Activated CD8-positive, alpha-beta memory T cell treated with anti-CD3 and anti-CD28 coated beads for 1 hour (primary cell): ENCODE measurements around the gene GPR162.

Experiments
- DNase-seq, 2 donors: peaks; one replicate each; pipeline ENCODE4 v3.0.0-alpha.2; 2020; ENCODE audit warnings: low read depth in 1 of 2; ENCODE audit errors: extremely low read depth in 1 of 2

GPR162 gene

GRCh38 chr12:6822426-6823135, 960 bp downstream of the GPR162 start:
- no peak for DNase-seq

- DNase-seq, result no peak
These were observed 1.8 kb downstream of the GPR162 start for GRCh38 chr12:6823182-6824084.

DNA sequence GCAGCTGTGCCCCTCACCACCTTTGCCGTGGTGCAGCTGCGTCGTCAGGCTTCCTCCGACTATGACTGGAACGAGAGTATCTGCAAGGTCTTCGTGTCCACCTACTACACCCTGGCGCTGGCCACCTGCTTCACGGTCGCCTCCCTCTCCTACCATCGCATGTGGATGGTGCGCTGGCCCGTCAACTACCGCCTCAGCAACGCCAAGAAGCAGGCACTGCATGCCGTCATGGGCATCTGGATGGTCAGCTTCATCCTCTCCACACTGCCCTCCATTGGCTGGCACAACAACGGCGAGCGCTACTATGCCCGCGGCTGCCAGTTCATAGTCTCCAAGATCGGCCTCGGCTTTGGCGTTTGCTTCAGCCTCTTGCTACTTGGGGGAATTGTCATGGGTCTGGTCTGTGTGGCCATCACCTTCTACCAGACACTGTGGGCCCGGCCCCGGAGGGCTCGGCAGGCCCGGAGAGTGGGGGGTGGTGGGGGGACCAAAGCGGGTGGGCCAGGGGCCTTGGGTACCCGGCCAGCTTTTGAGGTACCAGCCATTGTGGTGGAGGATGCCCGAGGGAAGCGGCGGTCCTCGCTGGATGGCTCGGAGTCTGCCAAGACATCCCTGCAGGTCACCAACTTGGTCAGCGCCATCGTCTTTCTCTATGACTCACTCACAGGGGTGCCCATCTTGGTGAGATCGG, 2.6 kb downstream of the GPR162 start:
- no peak for DNase-seq

DNA sequence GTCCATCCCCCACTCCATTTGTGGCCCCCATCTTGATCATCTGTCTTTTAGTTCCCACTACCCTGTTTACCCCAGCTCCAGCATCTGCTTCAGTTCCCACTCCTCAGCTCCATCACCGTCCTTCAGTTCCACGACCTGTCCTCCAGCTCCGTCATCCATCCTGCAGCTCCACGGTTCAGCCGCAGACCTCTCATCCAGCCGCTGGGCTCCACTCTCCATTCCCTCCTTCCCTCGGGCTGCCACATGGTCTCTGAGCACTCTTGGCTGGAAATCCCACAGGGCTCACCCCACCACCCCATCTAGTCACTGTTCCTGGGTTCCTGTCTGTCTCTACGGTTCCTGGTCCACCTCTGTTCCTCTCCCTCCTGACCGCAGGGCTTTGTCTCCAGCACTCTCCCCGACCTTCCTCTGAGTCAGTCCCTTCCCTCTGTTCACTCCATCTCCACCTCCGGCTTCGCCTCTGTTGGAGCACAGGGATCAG, 3.3 kb downstream of the GPR162 start:
- no peak for DNase-seq

DNA sequence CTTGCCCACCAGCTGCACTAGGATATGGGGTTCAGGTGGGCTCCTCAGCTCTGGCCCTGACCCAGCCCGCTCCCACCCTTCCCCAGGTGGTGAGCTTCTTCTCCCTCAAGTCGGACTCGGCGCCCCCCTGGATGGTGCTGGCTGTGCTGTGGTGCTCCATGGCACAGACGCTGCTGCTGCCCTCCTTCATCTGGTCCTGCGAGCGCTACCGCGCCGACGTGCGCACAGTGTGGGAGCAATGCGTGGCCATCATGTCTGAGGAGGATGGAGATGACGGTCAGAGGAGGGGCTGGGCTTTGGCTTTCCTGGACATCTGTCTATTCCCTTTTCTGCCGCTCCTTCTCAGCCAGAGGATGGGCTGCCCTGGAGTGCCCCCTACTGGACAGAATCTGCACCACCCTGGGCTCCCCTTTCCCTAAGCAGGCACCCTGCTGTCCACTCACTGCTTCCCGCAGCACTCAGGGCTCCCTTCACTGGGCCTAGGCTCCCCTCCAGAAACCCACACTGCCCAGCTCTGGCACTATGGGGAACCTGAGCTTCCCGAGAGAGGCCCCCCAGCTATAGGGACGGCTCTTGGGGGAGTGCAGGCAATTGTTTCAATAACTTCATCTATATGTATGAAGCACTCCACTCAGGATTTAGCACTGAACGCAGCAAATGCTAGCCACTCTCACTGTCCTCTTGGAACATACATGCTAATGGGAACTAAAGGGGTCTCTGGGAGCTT, 3.9 kb downstream of the GPR162 start:
- DNase-seq, result peak; percentile 43 to 65

DNA sequence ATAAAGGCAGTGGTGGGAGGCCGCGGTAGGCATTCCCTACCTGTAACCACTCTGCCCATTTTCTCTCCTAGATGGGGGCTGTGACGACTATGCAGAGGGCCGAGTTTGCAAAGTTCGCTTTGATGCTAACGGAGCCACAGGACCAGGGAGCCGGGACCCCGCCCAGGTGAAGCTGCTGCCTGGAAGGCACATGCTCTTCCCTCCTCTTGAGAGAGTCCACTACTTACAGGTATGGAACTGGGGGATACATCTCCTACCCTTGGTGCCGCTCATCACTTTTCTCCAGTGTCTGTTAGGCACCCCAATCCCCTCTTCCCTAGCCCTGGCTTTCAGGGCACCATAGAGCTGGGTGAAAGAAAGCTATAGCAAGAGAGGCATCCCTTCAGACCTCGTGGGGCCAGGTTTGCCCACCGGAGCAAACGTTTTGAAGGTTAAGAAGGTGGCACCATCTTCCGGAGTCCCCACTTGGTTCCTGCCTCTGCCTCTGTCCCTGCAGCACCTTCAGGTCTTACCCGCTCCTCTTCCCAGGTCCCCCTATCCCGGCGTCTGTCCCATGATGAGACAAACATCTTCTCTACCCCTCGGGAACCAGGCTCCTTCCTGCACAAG, 4.6 kb downstream of the GPR162 start:
- no peak for DNase-seq

DNA sequence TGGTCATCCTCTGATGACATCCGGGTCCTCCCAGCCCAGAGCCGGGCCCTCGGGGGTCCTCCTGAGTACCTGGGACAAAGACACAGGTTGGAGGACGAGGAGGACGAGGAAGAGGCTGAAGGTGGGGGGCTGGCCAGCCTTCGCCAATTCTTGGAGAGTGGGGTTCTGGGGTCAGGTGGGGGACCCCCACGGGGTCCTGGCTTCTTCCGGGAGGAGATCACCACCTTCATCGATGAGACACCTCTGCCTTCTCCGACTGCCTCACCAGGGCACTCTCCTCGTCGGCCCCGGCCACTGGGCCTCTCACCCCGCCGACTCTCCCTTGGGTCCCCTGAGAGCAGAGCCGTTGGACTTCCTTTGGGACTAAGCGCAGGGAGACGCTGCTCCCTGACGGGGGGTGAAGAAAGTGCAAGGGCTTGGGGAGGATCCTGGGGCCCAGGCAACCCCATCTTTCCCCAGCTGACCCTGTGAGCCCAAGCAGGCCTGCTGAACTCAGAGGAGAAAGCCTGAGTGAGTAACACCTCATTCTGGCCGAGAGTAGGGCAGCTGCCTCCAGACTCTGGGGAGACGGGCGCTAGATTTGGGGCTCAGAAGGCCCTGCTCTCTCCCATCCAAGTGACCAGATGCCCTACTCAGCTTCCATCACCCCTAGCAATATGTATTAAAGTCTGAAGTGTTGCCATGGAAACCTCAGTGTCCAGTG, 5.3 kb downstream of the GPR162 start:
- no peak for DNase-seq

GRCh38 chr12:6827437-6827911, 5.9 kb downstream of the GPR162 start:
- DNase-seq, result no peak

DNA sequence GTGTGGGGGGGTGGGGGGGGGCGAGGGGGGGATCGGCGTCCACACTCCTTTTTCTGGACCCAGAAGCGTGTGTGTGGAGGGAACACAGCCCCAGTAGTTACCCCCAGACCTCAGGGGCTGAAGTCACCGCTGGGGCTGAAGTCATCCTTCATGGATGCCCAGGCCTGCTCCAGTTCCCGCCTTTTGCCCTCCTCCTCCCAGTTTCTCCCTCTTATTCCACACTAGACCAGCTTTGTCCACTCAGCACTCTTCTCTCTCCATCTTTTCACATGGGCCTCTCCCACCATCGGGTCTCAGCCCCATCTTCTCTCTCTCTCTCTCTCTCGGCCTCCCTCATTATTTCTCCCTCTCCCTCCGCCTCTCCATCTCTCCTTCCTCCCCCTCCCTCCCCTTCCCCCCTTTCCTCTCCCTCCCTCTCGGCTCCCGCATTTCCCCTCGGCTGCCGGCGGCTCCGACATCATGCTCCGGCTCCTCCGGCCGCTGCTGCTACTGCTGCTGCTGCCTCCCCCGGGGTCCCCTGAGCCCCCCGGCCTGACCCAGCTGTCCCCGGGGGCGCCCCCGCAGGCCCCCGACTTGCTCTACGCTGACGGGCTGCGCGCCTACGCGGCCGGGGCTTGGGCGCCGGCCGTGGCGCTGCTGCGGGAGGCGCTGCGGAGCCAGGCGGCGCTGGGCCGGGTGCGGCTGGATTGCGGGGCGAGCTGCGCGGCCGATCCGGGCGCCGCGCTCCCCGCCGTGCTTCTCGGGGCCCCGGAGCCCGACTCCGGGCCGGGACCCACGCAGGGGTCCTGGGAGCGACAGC, 6.6 kb downstream of the GPR162 start, which contains the start of gene P3H3:
Gene P3H3 (plus strand): TSS at position 426 of the 799 bp plus-strand sequence. CDS start 34 bp downstream, at position 460.
- DNase-seq, result no peak

GRCh38 chr12:6828781-6829535, 7.3 kb downstream of the GPR162 start:
- no peak for DNase-seq

DNA sequence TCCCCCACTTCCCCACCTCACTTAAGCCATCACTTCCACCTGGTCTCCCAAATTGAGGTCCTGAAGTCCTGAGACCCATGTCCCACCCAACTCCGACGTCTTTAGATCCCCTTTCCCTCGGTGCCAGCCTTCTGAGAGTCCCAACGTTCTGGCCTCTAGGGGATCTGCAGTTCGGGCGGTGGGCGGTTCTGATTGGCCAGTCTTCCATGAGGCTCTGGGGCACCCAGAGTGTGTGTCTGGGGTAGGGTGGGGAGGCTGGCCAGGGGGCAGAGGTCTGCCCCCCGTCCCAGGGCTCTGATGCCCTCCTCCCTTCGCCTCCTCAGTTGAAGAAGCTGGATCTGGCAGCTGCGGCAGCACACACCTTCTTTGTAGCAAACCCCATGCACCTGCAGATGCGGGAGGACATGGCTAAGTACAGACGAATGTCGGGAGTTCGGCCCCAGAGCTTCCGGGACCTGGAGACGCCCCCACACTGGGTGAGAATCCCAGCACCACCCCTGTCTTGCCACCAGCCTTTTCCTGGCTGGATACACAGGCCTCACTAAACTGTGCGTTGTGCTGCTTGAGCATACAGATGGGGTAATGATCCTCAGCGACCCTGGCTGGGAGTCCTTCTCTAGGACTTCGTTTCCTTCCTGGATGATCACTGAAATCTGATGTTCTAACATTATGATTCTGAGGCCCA, 8.1 kb downstream of the GPR162 start:
- DNase-seq, result no peak

GRCh38 chr12:6830286-6830890, 8.8 kb downstream of the GPR162 start:
- no peak for DNase-seq

GRCh38 chr12:6830999-6831398, 9.4 kb downstream of the GPR162 start:
- no peak for DNase-seq

DNA sequence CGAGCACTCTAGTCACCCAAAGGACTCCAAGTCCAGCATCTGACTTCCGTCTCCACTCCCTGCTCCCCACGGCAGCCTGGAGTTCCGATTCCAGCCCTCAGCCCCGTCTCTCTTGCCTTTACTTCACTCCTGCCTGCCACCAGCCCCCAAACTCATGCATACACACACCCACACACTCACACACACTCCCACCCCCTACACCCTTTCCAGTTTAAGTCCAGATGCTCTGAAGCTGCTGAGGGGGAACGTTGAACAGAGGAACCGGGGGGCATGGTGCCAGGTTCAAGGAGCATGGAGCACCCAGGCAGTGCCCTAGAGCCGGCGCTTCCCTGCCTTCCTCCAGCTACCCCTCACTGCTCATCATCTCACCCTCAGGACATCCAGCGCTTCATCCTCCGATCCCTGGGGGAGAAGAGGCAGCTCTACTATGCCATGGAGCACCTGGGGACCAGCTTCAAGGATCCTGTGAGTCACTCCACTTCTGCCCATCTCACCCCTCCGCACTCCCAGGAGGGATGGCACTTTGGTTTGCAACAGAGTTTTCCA, 9.9 kb downstream of the GPR162 start:
- no peak for DNase-seq

DNA sequence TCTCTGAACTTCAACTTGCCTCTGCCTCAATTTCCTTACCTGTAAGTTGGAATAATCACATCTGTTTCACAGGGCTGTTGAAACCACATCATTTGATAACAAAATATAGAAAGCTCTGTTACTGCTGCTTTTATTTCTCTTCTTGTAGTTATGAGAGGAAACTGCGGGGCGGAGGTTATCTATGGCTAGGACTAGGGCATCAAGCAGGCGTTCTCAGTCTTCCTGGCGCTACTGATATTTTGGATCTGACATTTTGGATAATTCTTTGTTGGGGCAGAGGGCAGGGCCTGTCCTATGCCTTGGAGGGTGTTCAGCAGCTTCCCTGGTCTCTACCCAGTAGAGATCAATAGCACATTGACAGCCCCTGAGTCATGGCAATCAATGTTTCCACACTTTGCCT, 10.5 kb downstream of the GPR162 start:
- DNase-seq, result no peak

DNA sequence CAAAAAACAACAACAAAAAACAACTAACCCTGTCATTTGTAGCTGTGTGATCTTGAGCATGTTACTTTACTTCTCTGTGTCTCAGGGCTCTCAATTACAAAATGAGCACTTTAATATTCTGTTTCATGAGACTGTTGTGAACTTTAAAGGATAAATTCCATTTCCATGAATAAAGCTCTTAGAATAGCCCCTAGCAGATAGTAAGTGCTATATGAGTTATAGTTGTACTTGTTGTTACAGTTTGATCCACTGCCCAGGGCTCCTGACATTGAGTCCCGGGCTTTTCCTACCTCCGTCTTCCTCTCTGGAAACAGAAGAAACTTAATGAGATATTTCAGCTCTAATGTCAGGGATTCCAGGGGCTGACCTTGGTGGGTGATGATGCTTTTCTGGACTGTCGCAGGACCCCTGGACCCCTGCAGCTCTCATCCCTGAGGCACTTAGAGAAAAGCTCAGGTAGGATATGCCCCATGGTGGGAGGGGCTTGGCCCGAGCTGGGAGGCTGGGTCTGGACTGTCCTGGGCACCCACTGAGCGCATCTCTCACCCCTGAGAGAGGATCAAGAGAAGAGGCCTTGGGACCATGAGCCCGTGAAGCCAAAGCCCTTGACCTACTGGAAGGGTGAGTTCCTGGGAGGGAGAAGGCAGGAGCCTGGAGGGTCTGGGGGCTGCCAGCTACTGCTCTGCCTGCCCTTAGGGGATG, 11.7 kb downstream of the GPR162 start:
- DNase-seq, result no peak
